HG02870 (cell line): ENCODE results near the gene PPRC1.

ENCODE experiments used
- ATAC-seq: cut with Tn5 transposase; IDR thresholded peaks from one replicate; pipeline ENCODE4 v1.9.1; 2021; ENCODE audit warnings: mild to moderate bottlenecking, moderate library complexity; ENCODE audit not compliant: unreplicated experiment

Gene PPRC1

DNA sequence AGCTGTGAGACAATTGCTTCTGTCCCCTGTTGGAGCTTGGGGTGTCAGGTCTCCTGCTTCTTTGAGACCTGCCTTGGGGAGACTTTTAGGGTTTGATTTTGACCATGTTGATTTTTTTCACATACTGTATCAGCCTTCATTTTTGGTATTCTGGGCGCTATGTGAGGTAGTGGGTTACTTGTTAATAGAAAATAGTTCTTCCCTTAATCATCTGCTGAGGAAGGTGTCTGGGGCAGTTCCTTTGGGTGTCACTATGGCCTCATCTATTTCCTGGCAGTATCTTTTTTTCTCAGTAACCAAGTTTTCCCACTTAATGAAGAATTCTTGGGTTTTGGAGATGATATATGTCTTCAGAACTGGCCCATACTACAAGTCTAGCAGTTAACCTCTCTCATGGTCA, 14.7 kb downstream of the PPRC1 start:
- no peak for ATAC-seq

DNA sequence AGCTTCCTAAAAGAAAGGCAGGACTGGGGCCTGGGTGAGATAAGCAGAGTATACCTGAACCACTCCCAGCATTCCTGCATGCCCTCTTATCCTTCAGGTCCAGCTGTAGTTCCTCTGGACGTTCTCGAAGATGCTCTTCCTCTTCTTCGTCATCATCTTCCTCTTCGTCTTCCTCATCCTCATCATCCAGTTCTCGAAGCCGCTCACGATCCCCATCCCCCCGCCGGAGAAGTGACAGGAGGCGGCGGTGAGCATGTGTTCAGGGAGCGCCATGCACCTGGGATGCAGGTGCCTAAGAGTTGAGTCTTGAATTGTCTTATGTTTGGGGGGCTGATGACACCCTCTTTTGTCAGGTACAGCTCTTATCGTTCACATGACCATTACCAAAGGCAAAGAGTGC, 15.4 kb downstream of the PPRC1 start:
- ATAC-seq: no peak

DNA sequence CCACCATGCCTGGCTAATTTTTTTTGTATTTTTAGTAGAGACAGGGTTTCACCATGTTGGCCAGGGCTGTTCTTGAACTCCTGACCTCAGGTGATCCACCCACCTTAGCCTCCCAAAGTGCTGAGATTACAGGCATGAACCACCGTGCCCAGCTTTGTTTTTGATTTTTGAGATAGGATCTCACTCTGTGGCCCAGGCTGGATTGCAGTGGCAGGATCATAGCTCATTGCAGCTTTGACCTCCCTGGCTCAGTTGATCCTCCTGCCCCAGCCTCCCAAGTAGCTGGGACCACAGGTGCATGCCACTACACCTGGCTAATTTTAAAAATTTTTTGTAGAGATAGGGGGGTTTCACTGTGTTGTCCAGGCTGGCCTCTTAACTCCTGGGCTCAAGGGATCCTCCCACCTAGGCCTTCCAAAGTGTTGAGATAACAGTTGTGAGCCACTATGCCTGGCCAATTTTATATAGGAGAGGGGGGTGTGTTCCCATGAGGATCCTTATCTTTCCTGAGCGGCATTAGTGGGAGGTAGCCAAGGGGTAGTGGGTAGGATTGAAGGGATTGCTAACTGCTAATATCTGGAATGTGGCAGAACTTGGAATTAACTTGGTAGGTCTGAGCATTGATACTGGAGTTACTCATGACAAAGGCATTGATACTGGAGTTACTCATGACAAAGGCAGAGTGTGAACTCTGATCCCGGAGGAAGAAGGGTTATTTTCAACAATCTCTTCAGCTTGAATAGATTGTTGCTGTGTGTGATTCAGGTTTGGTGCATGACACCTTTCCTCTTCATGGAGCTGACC, 18.3 kb downstream of the PPRC1 start:
- ATAC-seq: no peak

DNA sequence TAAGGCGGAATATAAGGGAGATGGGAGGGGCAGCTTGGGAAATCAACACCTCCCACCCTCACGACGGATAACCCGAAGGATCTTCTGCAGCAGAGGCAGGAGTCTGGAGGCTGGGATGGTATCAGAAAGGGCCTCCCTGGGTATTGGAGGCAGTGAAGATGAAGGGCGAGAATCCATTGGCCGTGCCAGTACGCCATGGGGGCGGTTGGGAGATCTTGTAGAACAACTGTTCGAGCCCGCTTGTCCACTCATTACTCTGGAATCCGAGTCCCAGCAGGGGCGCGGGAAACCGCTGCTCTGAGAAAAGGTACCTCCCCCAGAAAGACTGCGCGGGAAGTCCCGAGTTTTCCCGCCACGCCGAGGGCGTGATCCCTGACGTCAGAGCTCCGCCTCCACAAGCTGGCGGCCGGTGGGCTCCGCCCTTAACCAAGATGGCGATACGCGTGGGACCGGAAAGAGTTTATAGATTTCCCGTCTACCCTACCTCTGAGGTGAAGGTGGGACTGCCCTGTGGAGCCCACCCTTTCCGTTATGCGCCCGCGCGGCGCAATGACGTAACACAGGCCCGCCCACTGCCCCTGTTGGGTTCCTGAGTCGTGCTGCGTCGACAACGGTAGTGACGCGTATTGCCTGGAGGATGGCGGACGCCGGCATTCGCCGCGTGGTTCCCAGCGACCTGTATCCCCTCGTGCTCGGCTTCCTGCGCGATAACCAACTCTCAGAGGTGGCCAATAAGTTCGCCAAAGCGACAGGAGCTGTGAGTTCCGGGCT, 19.1 kb downstream of the PPRC1 start, which contains the start of gene NOLC1:
Gene NOLC1 (plus strand): TSS at position 616 of the 771 bp plus-strand sequence. CDS start 22 bp downstream, at position 638.
- peak; percentile 90 for ATAC-seq

DNA sequence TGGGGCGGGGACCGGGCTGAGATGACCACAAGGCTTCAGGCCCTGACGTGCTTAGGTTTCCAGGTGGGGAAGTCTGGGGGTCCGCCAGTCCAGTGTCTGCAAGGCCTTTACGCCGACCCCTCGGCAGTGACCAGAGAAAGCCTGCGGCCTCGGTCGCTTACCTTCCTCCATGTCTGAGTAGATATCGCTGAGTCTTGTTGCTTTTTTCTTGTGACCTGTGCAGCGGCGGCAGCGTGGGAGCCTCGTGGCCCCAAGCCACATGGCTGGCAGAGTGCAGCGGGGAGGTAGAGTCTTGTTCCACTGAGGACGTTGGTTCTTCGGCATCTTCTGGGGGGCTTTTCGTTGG, 19.7 kb downstream of the PPRC1 start:
- ATAC-seq: no peak

DNA sequence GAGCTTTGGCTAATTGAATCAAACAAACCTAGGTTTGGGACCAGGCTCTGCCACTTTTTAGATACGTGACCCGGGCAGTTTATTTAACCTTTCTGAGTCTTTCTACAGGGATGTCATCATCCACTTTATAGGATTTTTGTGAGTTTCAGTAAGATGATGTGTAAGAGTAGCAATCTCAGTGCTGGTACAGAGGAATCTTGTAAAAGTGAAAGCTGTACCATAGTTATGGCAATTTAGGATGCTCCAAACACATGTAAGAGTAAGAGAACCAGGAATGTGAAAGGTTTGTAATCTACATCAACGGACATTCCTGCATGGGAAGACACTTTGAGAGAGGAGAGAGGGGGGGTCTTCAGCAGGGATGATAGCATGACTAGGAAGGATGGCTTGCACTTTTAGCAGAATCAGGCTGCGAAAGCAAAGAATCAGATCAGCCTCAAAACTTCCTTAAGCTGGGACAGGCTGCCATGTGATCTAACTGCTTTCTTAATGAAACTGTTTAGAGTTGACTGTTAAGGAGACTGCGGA, 20.3 kb downstream of the PPRC1 start:
- no peak for ATAC-seq

DNA sequence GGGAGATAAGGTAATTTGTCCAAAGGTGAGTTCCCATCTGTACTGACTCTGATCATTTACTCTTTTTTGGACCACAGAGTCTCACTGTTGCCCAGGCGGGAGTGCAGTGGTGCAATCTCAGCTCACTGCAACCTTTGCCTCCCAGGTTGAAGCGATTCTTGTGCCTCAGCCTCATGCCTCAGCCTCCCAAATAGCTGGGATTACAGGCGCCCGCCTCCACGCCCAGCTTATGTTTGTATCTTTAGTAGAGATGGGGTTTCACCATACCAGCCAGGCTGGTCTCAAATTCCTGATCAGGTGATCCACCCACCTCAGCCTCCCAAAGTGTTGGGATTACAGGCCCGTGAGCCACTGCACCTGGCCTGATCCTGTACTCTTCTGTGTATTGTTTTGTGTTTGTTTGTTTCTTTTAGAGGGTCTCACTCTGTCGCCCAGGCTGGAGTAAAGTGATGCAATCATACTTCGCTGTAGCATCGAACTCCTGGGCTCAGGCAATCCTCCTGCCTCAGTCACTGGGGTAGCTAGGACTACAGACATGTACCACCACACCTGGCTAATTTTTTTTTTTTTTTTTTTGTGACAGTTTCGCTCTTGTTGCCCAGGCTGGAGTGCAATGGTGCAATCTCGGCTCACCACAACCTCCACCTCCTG, 21.8 kb downstream of the PPRC1 start:
- ATAC-seq: no peak

DNA sequence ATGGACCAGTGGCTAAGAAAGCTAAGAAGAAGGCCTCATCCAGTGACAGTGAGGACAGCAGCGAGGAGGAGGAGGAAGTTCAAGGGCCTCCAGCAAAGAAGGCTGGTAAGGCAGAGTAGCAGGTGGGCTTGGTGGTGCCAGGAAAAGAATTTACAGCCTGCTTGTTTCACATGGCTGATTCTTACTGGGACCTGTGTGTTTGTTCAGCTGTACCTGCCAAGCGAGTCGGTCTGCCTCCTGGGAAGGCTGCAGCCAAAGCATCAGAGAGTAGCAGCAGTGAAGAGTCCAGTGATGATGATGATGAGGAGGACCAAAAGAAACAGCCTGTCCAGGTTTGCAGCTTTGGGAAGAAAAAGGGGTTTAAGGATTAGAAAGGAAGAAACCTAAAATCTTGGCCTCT, 24.4 kb downstream of the PPRC1 start:
- no peak for ATAC-seq

DNA sequence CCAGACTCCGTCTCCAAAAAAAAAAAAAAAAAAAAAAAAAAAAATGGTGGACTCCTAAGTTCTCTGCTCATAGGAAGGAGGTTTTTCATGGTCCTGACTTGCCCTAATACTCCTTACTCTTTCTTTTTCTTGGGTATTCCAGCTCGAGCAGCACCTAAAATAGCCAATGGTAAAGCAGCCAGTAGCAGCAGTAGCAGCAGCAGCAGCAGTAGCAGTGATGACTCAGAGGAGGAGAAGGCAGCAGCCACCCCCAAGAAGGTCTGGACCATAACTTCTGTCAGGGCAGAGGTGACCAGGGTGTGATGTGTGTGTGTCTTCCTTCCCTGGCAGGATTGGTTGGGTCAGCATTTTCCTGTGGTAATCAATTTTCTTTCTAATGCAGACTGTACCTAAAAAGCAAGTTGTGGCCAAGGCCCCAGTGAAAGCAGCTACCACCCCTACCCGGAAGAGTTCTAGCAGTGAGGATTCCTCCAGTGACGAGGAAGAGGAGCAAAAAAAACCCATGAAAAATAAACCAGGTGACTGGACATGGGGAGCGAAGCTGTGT, 26.3 kb downstream of the PPRC1 start:
- ATAC-seq: no peak

DNA sequence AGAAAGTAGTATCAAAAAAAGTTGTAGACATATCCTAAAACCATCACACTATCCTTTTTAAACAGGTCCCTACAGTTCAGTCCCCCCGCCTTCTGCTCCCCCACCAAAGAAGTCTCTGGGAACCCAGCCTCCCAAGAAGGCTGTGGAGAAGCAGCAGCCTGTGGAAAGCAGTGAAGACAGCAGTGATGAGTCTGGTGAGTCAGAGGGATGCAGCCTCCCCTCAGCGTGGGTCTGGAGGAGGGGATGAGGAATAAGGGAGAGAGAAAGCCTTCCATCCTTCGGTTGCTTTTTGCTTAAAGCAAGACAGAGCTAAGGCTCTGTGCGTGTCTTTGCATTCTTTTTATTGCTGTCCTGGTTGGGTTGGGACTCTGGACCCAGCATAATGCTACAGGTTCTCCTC, 27.0 kb downstream of the PPRC1 start:
- no peak for ATAC-seq

DNA sequence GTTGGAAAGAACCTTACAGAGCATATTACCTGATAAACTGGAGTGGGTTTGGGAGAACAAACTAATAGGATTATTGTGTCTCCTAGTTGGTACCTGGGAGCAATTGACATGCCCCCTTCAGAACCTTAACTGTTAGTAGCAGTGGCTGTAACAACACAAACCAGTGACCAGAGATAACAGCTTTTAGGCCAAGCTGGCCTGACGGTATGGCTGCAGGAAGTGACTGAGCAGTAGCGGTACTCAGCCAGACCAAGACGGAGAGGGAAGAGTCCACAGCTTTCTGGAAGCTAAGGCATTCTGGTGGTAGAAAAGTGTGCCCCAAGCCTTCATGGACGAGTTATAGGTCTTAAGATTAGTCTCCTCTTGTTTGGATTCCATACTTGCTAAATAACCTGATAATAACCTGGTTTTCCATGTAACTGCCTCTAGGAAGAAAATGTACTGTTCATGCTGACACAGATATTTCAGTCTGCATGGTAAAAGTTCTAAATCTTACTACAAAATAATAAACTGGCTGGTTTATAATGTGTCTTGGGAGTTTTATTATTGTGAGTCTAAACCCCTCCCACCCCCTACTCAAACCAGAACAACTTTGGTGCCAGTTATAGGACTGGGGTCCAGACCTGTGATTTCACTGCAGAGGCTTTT, 30.6 kb downstream of the PPRC1 start:
- ATAC-seq: no peak

DNA sequence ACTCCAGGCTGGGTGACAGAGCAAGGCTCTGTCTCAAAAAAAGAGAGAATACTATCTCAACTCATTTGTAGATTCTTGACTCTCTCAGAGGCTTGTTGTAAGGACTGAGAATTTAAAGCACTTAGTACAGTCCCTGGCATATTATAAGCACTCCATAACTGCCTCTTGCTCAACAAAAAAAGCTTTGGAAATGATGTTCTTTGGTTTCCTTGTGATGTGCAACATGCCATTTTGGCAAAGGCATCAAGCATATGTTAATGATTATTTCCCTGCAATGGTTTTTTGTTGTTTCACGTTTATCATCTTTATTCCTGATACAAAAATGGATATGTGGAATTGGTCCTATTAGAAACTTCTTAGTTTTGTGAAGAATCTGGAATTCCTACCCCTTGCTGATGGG, 35.0 kb downstream of the PPRC1 start:
- no peak for ATAC-seq

DNA sequence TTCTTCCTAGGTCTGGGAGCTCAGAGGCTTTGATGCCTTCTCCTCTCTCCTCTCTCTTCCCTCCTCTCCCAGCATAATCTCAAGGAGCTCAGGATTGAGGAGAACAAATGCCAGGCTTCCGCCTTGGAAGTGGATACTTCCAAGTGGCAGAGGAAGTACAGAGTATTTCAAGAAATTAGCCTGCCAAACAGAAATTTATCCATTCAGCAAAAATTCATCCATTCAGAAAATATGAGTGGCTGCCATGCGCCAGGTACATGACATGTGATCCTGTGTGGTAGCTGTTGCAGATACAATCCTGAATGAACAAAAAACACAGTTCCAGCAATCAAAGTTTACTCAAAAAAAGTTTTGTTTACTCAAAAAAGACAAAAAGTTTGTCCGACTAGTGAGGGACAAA, 37.8 kb downstream of the PPRC1 start:
- ATAC-seq: no peak

DNA sequence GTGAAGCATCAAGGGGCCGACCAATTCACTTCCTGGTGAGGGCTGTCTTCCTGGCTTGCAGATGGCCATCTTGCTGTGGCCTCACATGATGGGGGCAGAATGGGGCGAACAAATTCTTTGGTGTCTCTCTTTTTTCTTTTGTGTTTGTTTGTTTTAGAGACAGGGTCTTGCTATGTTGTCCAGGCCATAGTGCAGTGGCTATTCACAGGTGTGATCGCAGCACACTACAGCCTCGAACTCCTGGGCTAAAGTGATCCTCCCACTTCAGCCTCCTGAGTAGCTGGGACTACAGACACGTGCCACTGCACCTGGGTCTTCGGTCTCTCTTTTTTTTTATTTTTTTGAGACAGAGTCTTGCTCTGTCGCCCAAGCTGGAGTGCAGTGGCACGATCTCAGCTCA, 39.4 kb downstream of the PPRC1 start:
- no peak for ATAC-seq

DNA sequence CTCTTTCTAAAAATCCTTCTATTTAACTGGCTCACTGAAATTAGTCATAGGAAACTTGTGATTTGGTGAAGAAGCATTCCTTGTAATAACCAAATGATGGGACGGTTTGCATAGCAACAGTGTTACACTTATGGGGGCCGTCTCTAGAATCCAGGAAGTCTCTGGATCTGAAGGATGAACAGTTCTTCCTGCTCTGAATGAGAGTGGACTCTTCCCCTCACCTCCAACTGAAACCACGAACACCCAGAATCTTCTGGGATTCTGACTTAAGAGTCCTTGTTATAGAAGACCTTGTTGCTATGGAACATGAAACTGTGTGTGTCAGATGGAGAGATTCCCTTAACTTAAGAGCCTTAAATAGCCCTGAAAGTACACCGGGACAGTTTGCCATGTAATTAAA, 42.6 kb downstream of the PPRC1 start:
- no peak for ATAC-seq

DNA sequence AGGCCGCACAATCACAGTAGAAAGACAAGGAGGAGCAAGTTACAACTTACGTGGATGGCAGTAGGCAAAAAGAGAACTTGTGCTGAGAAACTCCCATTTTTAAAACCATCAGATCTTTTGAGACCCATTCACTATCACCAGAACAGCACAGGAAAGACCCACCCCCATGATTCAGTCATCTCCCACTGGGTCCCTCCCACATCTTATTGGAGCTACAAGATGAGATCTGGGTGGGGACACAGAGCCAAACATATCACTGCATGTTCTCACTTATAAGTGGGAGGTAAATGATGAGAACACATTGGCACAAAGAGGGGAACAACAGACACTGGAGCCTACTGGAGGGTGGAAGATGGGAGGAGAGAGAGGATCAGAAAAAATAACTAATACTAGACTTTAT, 51.8 kb downstream of the PPRC1 start:
- no peak for ATAC-seq

DNA sequence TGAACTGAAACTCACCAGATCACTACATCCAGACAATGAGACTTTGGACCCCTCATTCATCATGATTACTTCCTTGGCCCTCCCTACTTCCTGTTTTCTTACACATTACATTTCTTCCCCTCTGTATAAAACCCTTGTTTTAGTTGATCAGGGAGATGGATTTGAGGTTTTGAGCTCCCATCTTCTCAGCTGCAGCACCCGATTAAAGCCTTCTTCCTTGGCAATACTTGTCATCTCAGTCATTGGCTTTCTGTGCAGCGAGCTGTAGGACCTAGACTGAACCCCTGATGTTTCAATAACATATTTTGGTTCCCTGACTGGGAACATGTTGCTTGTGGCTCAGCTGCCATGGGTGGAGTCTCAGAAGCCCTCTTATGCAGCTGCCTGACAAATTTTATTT, 52.4 kb downstream of the PPRC1 start:
- no peak for ATAC-seq

DNA sequence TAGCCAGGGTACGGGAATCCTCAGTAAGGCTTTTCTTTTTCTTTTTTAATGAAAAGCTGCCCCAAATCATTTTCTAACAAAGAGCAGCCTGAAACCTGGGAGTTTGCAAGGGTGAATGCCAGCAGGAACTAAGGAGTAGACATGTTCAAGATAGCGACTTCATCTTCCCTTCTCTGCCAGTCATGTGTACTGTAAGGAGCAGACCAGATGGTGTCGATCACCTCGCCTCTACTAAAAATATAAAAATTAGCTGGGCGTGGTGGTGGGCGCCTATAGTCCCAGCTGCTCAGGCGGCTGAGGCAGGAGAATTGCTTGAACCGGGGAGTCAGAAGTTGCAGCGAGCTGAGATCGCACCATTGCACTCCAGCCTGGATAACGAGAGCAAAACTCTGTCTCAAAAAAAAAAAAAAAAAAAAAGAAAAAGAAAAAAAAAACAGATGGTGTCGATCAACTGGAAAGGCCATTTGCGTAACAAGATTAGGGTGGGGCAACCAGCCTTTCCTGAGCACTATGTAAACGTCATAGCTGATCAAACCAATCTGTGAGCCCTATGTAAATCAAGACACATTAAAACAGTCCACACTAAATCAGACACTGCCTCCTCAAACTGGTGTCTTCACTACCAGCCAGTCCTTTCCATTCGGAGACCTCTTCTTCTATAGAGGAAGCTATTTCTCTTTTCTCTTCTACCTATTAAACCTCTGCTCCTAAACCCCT, 53.1 kb downstream of the PPRC1 start:
- ATAC-seq: no peak

DNA sequence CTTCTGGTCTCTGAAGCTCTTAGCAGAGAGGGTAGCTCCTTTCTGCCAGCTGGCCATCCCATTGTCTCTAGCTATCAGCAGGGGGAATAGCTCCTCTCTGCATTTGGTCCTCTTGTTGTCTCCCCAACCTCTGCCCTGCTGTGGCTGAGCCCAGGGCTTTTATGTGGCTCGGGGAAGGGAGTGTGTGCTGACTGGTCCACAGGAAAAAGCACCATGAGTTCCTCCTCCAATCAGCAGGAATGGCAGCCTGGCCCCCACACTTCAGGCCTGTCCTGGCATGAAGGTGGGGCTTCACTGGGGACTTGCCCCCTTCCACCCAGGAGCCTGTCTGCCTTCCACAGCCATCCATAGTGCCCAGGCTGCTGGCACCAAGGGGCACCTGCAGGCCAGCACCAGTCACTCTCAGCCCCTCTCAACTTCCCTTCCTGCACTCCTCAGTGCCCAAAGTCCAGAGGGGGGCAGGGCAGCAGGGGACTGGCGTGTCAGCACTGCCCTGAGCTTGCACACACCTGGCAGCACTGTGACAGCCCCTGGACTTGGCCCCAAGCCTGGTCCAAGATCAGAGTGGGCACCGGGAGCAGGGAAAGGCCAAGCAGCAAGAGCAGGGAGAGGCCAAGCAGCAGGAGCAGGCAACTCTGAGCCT, 55.6 kb downstream of the PPRC1 start:
- no peak for ATAC-seq
